Limb (tissue), 2 donors: ENCODE data around the gene LIN28A.

Source experiments
- DNase-seq, 2 donors: peaks; one replicate each; pipeline ENCODE4 v3.0.0-alpha.2; 2016; ENCODE audit errors: extremely low spot score in 2 of 2

The LIN28A gene

GRCh38 chr1:26387447-26387846 is 23.2 kb upstream of the LIN28A start:
- DNase-seq: no peak

- no peak for DNase-seq
Observed at GRCh38 chr1:26388791-26389445, 21.7 kb upstream of the LIN28A start.

DNA sequence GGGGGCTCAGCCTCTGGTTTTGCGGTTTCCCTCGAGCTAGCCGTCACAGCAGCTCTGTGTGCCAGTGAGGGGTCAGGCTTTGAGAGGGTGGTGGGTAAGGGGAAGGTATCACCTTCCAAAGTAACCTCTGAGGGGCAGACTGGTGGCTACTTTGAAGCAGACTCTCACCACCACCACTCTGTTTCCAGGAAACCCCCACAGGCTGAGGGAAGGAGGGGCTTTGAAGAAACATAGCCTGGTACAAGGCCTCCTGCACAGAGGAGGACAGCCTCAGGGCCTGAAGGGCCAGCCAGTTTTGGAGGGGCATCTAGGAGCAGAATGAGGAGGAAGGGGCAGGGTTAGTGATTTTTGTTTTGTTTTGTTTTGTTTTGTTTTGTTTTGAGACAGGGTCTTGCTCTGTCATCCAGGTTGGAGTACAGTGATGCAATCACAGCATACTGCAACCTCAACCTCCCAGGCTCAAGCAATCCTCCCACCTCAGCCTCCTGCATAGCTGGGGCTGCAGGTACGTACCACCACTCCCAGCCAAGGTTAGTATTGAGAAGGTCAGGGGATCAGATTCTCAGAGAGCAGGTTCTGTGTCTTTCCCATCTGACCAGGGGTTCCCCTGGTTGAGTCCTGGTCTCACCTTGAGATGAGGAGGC is 20.9 kb upstream of the LIN28A start:
- DNase-seq: no peak

DNA sequence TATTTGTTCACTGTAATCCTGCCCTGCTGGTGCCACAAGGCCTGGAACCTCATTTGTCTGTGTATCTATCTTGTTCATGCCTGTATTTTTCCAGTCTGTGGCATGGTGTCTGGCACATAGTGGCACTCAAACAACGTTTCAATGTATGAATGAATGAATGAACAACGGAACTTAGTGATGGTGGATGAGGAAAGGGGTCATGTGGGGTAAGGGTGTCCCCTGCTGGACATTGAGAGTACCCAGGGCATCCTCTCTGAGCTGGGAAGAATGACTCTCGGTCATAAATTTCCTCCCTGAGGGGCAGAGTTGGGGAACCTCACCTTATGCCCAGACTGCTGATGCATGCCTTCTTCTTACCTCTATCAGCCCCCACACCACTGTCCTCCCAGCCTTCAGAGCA is 19.2 kb upstream of the LIN28A start:
- DNase-seq: no peak

DNA sequence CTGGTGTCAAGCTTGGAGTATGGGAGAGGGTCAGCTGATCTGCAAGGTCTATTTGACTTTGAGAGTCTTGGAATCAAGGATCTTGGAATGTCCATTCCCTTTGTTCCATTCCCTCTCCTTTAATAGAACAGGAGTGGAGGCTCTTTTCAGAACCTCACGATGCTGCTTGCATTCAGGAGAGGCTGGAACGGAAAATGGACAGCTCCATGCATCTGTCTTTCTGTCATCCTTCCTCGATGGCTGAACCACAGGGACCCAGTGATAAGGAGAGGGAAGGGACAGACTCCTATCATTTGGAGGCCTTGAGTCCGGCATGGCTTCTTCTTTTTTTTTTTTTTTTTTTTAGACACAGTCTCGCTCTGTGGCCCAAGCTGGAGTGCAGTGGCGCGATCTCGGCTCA is 14.9 kb upstream of the LIN28A start:
- no peak for DNase-seq

GRCh38 chr1:26399034-26399433 is 11.6 kb upstream of the LIN28A start:
- no peak for DNase-seq

GRCh38 chr1:26401891-26402290 is 8.7 kb upstream of the LIN28A start:
- DNase-seq: no peak

DNA sequence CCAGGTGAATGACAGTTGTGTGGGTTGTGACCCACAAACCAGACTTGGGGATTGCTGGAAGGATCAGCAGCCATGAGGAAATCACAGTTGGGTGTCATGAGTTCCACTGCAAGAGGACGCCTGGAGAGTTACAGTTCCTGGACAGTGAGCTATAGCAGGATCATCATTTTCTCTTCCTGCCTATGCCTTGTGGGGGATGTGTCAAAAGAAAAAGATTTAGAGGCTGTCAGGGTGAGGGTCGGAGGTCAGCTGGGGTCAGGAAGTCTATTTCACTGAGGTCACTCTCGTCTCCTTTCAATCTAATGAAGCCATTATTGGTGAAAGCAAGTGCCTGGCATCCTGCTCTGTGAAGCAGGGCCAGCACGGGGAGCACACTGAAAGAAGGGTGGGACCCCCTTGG is 7.0 kb upstream of the LIN28A start:
- no peak for DNase-seq

- DNase-seq: no peak
Observed at GRCh38 chr1:26404641-26405040, 6.0 kb upstream of the LIN28A start.

- DNase-seq: no peak
Observed at GRCh38 chr1:26405281-26405915, 5.2 kb upstream of the LIN28A start.

GRCh38 chr1:26408604-26409003 is 2.0 kb upstream of the LIN28A start:
- DNase-seq: peak; percentile 72 to 92

- no peak for DNase-seq
Observed at GRCh38 chr1:26409191-26409807, 1.3 kb upstream of the LIN28A start.

- DNase-seq: no peak
Observed at GRCh38 chr1:26411624-26412074, 1.0 kb downstream of the LIN28A start.

GRCh38 chr1:26412180-26412840 is 1.7 kb downstream of the LIN28A start:
- DNase-seq: no peak

DNA sequence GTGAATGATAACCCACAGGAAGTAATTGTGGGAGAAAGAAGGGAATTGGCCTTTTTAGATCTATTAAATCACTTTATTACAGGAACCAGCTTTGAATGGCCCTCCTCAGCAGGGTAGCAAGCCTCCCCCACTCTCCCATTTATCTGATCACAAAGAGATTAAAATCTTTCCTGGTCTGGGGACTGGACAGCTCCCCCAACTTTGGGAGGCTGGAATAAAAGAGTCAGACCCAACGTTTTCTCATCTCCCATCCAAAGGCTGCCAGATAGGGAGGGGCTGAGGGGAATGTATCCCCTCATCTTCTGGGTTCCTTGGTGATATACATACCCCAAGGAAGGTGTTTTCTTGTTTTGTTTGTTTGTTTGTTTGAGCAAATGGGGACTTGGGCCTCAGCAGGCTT is 2.4 kb downstream of the LIN28A start:
- no peak for DNase-seq

GRCh38 chr1:26417111-26417759 is 6.6 kb downstream of the LIN28A start:
- DNase-seq: peak; percentile 32 to 82

DNA sequence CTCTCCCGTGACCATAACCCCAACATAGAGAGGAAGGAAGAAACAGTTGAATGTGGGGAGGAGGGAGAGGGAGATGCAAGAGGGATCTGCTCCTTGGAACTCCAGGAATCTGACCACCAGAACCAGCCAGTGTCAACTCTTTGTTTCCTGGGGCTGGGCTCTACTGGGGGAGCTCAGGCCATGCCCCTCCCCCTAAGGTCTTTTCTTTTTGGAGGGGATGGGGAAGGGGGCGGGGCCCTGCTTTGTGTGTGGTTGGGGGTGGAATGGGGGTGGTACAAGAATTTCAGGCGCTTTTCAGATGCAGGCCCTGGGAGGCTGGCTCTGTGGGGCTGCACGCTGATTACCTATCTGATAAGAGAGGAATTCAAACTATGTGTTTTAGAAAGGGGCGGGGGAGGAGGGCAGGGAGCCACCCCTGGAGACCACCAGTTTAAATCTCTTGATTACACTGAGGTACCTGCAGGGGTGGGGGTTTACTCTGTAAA is 8.3 kb downstream of the LIN28A start:
- DNase-seq: no peak

DNA sequence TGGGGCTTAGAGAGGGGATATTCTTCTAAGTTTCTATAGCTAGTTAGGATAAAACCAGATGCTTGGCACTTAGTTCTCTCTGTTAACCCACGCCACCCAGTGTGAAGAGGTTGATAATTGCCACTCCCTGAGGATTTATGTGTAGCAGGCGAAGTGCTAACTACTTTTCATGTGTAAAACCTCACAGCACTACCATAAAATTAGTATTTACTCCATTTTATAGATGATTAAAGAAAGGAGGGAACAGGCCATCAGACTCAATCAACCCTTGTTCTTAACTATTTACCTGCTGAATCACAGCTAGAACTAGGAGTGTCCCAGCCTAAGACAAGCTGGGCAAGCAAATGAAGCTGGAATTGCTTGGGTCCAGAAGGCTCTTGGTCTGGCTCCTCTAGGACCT is 8.9 kb downstream of the LIN28A start:
- DNase-seq: no peak

DNA sequence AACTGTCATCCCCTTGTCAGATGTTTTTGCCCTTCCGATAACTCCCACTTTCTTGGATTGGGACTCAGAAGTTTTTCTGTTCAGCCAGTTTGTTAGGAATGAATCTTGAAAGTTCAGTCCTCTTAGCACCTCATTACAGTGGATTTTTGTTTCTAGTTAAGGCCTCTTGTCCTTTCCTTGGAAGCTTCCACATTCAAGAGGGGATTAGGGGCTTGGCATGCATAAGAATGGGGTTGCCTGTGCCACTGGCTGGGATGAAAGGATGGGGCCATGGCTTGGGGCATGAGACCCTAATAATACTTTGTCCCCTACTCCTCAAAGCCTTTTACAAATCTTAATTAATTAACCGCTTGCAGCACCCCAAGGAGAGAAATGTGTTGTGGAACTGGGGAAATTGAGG is 19.1 kb downstream of the LIN28A start:
- DNase-seq: no peak

GRCh38 chr1:26431979-26432695 is 21.5 kb downstream of the LIN28A start, which contains the start of gene DHDDS:
TSS of gene DHDDS (plus strand) at chr1:26432321. CDS start at chr1:26432946, 625 bp downstream.
- peak; percentile 98 to 99 for DNase-seq
